Transverse colon (tissue), 4 donors: ENCODE measurements around the gene TTC21A. TPM values are rescaled to one million over a fixed set of nuclear protein-coding genes. Genes with fewer than 3 reads are reported as not detected.

ENCODE experiments used
- DNase-seq: peaks from one replicate; pipeline ENCODE4 v3.0.0-alpha.2; 2019
- H3K27ac ChIP-seq, 4 donors: fragments of 200-600 bp; sonication (generic); 2 replicates each; pipeline ENCODE4 v1.5.1; 2016 to 2018; ENCODE audit warnings: inconsistent platforms in 4 of 4
- H3K27me3 ChIP-seq: fragments of 200-600 bp; sonication (generic); 2 replicates; pipeline ENCODE4 v1.5.1; 2017; ENCODE audit warnings: inconsistent platforms
- H3K36me3 ChIP-seq, 4 donors: fragments of 200-600 bp; sonication (generic); 2 replicates each; pipeline ENCODE4 v1.5.1; 2017 to 2019; ENCODE audit warnings: inconsistent platforms in 4 of 4
- H3K4me1 ChIP-seq, 4 donors: fragments of 200-600 bp; sonication (generic); 2 replicates each; pipeline ENCODE4 v1.5.1; 2017 to 2020; ENCODE audit warnings: inconsistent platforms in 4 of 4
- H3K4me3 ChIP-seq, 4 donors: fragments of 200-600 bp; sonication (generic); 1 replicate in 1 of 4; 2 replicates in 3 of 4; pipeline versions ENCODE4 v1.5.1 to v1.6.1; 2017 to 2019; ENCODE audit warnings: inconsistent platforms in 4 of 4
- H3K9me3 ChIP-seq, 2 donors: fragments of 200-600 bp; sonication (generic); 2 replicates each; pipeline ENCODE4 v1.5.1; 2017 to 2019; ENCODE audit warnings: inconsistent platforms in 2 of 2
- EP300 ChIP-seq: sonication (generic); formaldehyde crosslinking; IDR thresholded peaks from one replicate; pipeline ENCODE4 v1.6.1; 2017; ENCODE audit warnings: antibody characterized with exemption, low read depth
- POLR2A ChIP-seq: fragments of 450-650 bp; IDR thresholded peaks from one replicate; pipeline ENCODE4 v1.6.1; 2016; ENCODE audit warnings: antibody characterized with exemption, mild to moderate bottlenecking, moderate library complexity
- POLR2AphosphoS5 ChIP-seq, 3 donors: sonication (generic); formaldehyde crosslinking; IDR thresholded peaks; one replicate each; pipeline ENCODE4 v1.6.1; 2016; ENCODE audit warnings: antibody characterized with exemption in 3 of 3
- WGBS, 2 donors: methylation state at CpG; one replicate each; pipeline ENCODE4 v1.1.5; 2018; ENCODE audit warnings: low coverage in 1 of 2; 5-methylcytosine and 5-hydroxymethylcytosine counted together
- in situ Hi-C, 4 donors: fragments of 200-750 bp; cut with MboI; loops; one replicate each; pipeline versions ENCODE4 v1.15.0 to v1.15.1; 2017; ENCODE audit warnings: low sequenced_read_pairs in 3 of 4, low pct_ligation_motif_present in 1 of 4, low pct_unique_long_range_greater_than_20kb in 1 of 4
- intact Hi-C: fragments of 100-400 bp; cut with DNase I; formaldehyde crosslinking; loops from one replicate; pipeline ENCODE4 v1.15.1; 2023; ENCODE audit warnings: low total_unique reads
- total RNA-seq, 4 donors: library from RNA; depleted of rRNA; stranded (reverse); fragments of >200 nt; gene quantifications; one replicate each; pipeline ENCODE4 v1.1.0, GENCODE V29; 2016
- TF ChIP-seq, protein P1 (sequence below), 5 experiments: fragments of 200-600 bp in 3 of 5; fragments of 450-650 bp in 2 of 5; sonication (generic) in 3 of 5; IDR thresholded peaks; 1 replicate in 2 of 5; 2 replicates in 3 of 5; pipeline ENCODE4 v1.5.1; 2016 to 2017; ENCODE audit warnings: antibody characterized with exemption in 5 of 5, inconsistent platforms in 3 of 5, mild to moderate bottlenecking in 2 of 5, moderate library complexity in 1 of 5

Gene TTC21A
- total RNA-seq, 4 donors from 2014 or later = 6.8 to 101 (median 30.3) TPM

- TF ChIP-seq EP300 = no peak
- TF ChIP-seq, protein P1, sequence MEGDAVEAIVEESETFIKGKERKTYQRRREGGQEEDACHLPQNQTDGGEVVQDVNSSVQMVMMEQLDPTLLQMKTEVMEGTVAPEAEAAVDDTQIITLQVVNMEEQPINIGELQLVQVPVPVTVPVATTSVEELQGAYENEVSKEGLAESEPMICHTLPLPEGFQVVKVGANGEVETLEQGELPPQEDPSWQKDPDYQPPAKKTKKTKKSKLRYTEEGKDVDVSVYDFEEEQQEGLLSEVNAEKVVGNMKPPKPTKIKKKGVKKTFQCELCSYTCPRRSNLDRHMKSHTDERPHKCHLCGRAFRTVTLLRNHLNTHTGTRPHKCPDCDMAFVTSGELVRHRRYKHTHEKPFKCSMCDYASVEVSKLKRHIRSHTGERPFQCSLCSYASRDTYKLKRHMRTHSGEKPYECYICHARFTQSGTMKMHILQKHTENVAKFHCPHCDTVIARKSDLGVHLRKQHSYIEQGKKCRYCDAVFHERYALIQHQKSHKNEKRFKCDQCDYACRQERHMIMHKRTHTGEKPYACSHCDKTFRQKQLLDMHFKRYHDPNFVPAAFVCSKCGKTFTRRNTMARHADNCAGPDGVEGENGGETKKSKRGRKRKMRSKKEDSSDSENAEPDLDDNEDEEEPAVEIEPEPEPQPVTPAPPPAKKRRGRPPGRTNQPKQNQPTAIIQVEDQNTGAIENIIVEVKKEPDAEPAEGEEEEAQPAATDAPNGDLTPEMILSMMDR (IDR thresholded peaks at IDR 0.05) = peak in 3 of 5 experiments; percentile 26 to 34 (median 28)
- TF ChIP-seq POLR2A = no peak
- TF ChIP-seq POLR2AphosphoS5 (IDR thresholded peaks at IDR 0.05) = no peak
- Histone ChIP-seq H3K27me3 (no peaks in the 10 kb centered on the region), H3K36me3 (no peaks in the 10 kb centered on the region), H3K4me1 (peaks cover 35 to 50% (median 44%) of the 10 kb centered on the region in 4 donors), H3K27ac (peak overlapping the region; percentile 98 to 99 (median 98)), H3K9me3 (no peaks in the 10 kb centered on the region), H3K4me3 (peak overlapping the region in 3 of 4 donors; percentile 79 to 93 (median 87))
- WGBS, 2 donors = 20 to 27% methylated on average over 2 to 9 of the region's 9 CpGs
- intact Hi-C loops = no loop called here
- in situ Hi-C loops = no loop called here
- no peak for DNase-seq
Observed at GRCh38 chr3:39153977-39154279, 46.4 kb downstream of the TTC21A start.

GRCh38 chr3:39154280-39155021 lies 47.0 kb downstream of the TTC21A start:
- peaks cover 30 to 44% (median 39%) of the 10 kb centered on the region in 4 donors for H3K4me1 ChIP-seq
- no peak for TF ChIP-seq POLR2A
- no peak for TF ChIP-seq EP300
- TF ChIP-seq POLR2AphosphoS5 (IDR thresholded peaks at IDR 0.05) = no peak
- TF ChIP-seq, protein P1 (IDR thresholded peaks at IDR 0.05) = no peak
- intact Hi-C loops (no loop called here), in situ Hi-C loops (no loop called here)
- no peak for DNase-seq
- H3K4me3 ChIP-seq = no peak overlapping the region
- no peaks in the 10 kb centered on the region for H3K27me3 ChIP-seq
- H3K27ac ChIP-seq = peak overlapping the region; percentile 98 to 99 (median 98)
- 65% methylated on average over 18 of the region's 18 CpGs; no CpG with 5 or more reads in 1 of the 2 donors for WGBS, 2 donors
- H3K9me3 ChIP-seq = no peaks in the 10 kb centered on the region
- no peaks in the 10 kb centered on the region for H3K36me3 ChIP-seq

DNA sequence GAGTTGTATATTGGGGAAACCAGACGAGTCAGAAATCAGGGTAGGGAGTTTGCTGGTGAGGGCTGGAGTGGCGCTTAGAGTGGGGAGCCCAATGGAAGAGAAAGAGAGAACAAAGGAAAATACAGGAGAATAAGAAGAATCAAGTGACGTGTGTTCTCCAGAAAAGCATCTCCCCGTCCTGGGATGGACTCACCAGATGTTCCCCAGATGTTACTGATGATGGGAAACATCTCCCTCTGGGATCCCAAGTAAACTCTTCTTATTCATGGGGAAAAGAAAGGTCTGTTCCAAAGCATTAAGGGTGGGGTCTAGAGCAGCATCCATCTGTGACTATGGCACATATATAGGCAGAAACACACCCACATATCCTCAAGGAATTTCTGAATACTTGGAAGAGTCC lies 48.9 kb downstream of the TTC21A start:
- intact Hi-C loops = no loop called here
- no peak overlapping the region for H3K27ac ChIP-seq
- WGBS, 2 donors = 72 to 80% methylated on average over 4 of the region's 4 CpGs
- in situ Hi-C loops = no loop called here
- no peaks in the 10 kb centered on the region for H3K36me3 ChIP-seq
- H3K4me1 ChIP-seq = peaks cover 11 to 28% (median 19%) of the 10 kb centered on the region in 4 donors
- TF ChIP-seq POLR2A (no peak), EP300 (no peak), POLR2AphosphoS5 (IDR thresholded peaks at IDR 0.05) (no peak)
- TF ChIP-seq, protein P1 (IDR thresholded peaks at IDR 0.05) = no peak
- no peak overlapping the region for H3K4me3 ChIP-seq
- H3K9me3 ChIP-seq = no peaks in the 10 kb centered on the region
- no peaks in the 10 kb centered on the region for H3K27me3 ChIP-seq
- no peak for DNase-seq

- H3K9me3 ChIP-seq = no peaks in the 10 kb centered on the region
- no peaks in the 10 kb centered on the region for H3K27me3 ChIP-seq
- no peak overlapping the region for H3K27ac ChIP-seq
- no peak overlapping the region for H3K4me3 ChIP-seq
- no peak for DNase-seq
- 90 to 91% methylated on average over 7 of the region's 7 CpGs for WGBS, 2 donors
- intact Hi-C loops = no loop called here
- no peak for TF ChIP-seq EP300
- no peak for TF ChIP-seq POLR2A
- TF ChIP-seq, protein P1 (IDR thresholded peaks at IDR 0.05) = no peak
- TF ChIP-seq POLR2AphosphoS5 (IDR thresholded peaks at IDR 0.05) = no peak
- H3K4me1 ChIP-seq = peaks cover 5 to 20% (median 11%) of the 10 kb centered on the region in 4 donors
- in situ Hi-C loops = no loop called here
- H3K36me3 ChIP-seq = no peaks in the 10 kb centered on the region
Observed at GRCh38 chr3:39157359-39157758, 49.9 kb downstream of the TTC21A start.
